GM12864 (cell line): ENCODE results near the gene HSD11B1L.

Experiments used
- DNase-seq: peaks from one replicate; pipeline ENCODE4 v3.0.0-alpha.2; 2011; ENCODE audit warnings: low read depth
- H3K4me3 ChIP-seq: 2 replicates; pipeline ENCODE4 v1.5.1; 2011; ENCODE audit warnings: mild to moderate bottlenecking, low read depth, low read length, control low read depth
- TF ChIP-seq, protein P1 (sequence below): IDR thresholded peaks from 2 replicates; pipeline ENCODE4 v1.5.1; 2011; ENCODE audit warnings: low read depth, mild to moderate bottlenecking, moderate library complexity, low read length, control low read depth, inconsistent platforms; ENCODE audit errors: missing control alignments

The HSD11B1L gene

DNA sequence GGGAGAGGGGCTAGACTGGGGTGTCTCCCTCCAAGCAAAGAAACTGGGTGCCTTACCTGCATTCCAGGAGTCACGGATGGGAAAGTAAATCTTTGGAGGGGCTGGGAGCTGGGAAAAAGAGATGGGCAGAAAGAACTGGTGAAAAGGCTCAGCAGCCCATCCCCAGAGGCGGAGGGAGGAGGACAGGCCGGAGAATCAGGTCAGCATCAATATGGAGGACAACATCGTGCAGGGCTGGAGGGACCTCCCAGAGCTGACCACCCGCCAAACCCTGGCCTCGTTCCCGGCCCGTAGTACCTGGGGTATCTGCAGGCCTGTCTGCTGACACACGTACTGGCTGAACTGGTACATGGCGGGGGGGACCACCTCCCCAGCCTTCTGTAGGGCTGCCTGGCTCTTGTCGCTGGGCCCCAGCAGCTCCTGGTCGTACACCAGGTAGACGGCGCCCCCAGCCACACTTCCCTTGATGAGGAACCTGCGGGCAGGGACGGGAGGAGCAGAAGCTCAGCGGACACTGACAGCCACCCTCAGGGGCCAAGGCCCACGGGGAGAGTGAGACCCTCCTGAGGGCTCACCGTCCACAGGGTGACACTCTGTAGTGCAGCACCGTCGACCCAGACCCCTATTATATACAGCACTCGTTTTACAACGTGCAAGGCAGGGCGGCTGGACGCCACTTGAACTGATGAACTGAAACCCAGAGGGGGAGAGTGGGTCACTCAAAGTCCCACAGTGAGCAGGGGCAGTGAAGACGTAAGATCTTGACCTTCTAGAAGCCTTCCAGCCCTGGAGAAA, 1.3 kb upstream of the HSD11B1L start:
- TF ChIP-seq, protein P1, sequence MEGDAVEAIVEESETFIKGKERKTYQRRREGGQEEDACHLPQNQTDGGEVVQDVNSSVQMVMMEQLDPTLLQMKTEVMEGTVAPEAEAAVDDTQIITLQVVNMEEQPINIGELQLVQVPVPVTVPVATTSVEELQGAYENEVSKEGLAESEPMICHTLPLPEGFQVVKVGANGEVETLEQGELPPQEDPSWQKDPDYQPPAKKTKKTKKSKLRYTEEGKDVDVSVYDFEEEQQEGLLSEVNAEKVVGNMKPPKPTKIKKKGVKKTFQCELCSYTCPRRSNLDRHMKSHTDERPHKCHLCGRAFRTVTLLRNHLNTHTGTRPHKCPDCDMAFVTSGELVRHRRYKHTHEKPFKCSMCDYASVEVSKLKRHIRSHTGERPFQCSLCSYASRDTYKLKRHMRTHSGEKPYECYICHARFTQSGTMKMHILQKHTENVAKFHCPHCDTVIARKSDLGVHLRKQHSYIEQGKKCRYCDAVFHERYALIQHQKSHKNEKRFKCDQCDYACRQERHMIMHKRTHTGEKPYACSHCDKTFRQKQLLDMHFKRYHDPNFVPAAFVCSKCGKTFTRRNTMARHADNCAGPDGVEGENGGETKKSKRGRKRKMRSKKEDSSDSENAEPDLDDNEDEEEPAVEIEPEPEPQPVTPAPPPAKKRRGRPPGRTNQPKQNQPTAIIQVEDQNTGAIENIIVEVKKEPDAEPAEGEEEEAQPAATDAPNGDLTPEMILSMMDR = no peak
- no peak for DNase-seq
- H3K4me3 ChIP-seq = peak overlapping the region; percentile 95

DNA sequence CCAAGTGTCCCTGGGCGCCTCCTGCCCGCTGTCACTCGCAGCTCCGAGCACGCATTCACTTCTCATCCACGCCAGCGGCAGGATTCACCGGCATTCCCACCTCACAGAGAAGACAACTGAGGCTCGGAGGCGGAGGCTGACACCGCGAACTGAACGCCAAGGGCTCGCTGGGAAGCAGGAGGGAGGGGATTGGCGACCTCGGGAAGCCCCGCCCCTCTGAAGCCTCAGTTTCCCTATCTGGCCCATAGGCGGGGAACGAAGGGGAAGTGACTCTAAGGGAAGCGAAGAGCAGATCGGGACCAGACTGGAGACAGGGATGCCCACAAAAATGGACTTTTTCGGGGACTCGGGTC, 767 bp upstream of the HSD11B1L start:
- H3K4me3 ChIP-seq = peak overlapping the region; percentile 95
- TF ChIP-seq, protein P1 = no peak
- no peak for DNase-seq

DNA sequence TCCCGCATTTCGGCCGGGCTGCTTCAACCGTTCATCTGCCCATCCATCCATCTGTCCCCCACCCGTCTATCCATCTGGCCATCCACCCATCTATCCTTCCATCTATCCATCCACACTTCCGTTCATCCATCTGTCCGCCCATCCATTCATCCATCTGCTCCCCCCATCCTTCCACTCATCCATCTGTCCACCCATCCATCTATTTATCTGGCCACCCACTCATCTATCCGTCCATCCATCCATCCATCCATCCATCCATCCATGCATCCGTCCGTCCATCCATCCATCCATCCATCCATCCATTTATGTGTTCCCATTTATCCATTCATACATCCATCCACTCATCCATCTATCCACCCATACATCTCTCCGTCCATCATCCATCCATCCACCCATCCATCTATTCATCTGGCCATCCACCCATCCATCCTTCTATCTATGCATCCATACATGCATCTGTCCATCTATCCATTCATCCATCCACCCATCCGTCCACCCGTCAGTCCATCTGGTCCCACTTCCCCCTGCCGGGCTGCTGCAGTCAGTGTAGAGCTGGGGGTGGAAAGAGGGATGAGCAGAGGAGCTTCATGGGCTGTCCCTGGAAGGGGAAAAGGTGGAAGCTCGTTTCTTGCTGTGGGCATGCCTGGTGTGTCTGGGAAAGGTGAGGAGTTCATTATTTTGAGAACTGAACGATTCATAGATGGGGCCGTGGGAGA, 722 bp downstream of the HSD11B1L start:
- H3K4me3 ChIP-seq = peak overlapping the region; percentile 95
- TF ChIP-seq, protein P1 = no peak
- no peak for DNase-seq

DNA sequence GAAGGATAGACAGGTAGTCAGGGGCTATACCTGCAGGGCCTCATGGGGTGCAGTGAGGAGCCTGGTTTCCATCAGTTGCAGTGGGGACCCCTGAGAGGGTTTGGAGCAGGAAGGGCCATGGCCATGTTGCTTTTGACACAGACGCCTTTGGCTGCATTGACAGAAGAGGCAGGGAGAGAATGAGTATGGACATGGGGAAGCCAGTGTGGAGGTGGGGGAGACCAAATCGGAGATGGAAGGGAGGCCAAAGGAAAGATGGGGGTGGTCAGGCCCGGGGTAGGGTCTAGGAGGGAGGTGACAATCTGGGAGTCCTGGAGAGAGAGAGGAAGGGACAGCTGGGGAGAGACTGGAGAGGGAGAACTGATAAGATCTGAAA, 1.3 kb downstream of the HSD11B1L start:
- DNase-seq = no peak
- no peak overlapping the region for H3K4me3 ChIP-seq
- TF ChIP-seq, protein P1 = no peak

DNA sequence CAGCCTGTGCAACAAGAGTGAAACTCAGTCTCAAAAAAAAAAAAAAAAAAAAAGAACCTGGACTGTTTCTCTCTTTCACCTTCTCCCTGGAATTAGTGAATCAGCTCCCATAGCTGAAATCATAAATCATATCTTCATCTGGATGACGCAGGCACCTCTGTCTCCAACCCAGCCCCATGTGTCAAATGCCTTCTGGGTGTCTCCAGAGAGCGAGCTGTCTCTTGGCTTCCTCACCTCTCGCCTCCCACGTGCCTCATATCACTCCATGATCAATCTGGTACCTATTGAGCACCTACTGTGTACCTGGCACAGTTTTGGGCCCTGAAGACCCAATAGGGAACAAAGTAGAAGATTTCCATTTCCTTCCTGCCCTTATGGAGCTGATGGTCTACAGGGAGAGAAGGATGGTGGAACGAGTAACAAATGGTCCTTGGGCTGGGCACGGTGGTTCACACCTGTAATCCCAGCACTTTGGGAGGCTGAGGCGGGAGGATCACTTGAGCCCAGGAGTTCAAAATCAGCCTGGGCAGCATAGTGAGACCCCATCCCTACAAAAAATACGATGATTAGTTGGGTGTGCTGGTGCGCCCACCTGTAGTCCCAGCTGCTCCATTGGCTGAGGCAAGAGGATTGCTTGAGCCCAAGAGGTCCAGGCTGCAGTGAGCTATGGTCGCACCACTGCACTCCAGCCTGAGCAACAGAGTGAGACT, 2.5 kb downstream of the HSD11B1L start:
- TF ChIP-seq, protein P1 = no peak
- DNase-seq = no peak
- no peak overlapping the region for H3K4me3 ChIP-seq

DNA sequence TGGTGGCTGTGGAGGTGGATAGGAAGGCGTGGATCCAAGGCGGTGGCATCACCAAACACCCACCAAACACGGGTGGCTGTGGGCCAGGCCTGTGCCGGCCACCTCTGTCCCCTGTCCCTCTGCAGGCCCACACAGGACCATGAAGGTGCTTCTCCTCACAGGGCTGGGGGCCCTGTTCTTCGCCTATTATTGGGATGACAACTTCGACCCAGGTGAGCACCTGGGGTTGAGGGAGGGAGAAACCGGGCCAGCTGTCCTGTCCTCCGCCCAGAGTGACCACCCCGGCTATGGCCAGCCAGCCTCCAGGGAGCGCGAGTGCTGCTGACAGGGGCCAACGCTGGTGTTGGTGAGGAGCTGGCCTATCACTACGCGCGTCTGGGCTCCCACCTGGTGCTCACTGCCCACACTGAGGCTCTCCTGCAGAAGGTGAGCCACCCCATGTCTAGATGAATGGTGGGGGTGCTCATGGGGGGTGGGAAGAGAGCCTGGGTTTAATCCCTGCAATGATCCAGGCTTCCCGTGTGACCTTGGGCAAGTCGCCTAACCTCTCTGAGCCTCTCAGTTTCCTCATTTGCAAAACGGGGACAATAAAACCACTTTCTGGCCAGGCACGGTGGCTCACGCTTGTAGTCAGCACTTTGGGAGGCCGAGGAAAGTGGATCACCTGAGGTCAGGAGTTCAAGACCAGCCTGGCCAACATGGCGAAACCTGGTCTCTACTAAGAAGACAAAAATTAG, 4.0 kb downstream of the HSD11B1L start:
- DNase-seq = no peak
- TF ChIP-seq, protein P1 = no peak

More for the DNA sequence above, 4.0 kb downstream of the HSD11B1L start:
- H3K4me3 ChIP-seq = no peak overlapping the region
